HEK293T (cell line): ENCODE measurements around the gene UQCR11.

ENCODE experiments used
- CTCF ChIA-PET: fragments of 350-600 bp; formaldehyde crosslinking; extraction: SDS; loops from one replicate; lab custom pipeline; 2021; ENCODE audit warnings: antibody characterized with exemption, inconsistent platforms; lab: Yijun Ruan, JAX
- POLR2A ChIA-PET: fragments of 350-600 bp; formaldehyde crosslinking; extraction: SDS; loops from one replicate; lab custom pipeline; 2020; ENCODE audit warnings: antibody characterized with exemption, inconsistent platforms; lab: Yijun Ruan, JAX
- DNase-seq: peaks from one replicate; pipeline ENCODE4 v3.0.0; 2012; ENCODE audit warnings: mixed read lengths; ENCODE audit errors: extremely low spot score
- ARNT ChIP-seq: fragments of 450-650 bp; IDR thresholded peaks from 2 replicates; pipeline ENCODE4 v1.6.1; 2017; ENCODE audit warnings: mild to moderate bottlenecking
- BHLHE40 ChIP-seq: fragments of 450-650 bp; IDR thresholded peaks from 2 replicates; pipeline ENCODE4 v1.6.1; 2016; ENCODE audit warnings: mild to moderate bottlenecking, moderate library complexity, borderline replicate concordance
- CTBP1 ChIP-seq: fragments of 450-650 bp; IDR thresholded peaks from 2 replicates; pipeline ENCODE4 v1.6.1; 2016; ENCODE audit warnings: borderline replicate concordance
- ELF4 ChIP-seq: fragments of 450-650 bp; IDR thresholded peaks from 2 replicates; pipeline ENCODE4 v1.6.1; 2017; ENCODE audit warnings: antibody characterized with exemption
- FOXA1 ChIP-seq: fragments of 450-650 bp; IDR thresholded peaks from 2 replicates; pipeline ENCODE4 v1.6.1; 2016; ENCODE audit warnings: mild to moderate bottlenecking
- FOXK2 ChIP-seq: fragments of 450-650 bp; IDR thresholded peaks from 2 replicates; pipeline ENCODE4 v1.6.1; 2016; ENCODE audit warnings: mild to moderate bottlenecking
- FOXM1 ChIP-seq: fragments of 450-650 bp; IDR thresholded peaks from 2 replicates; pipeline ENCODE4 v1.6.1; 2017; ENCODE audit warnings: mild to moderate bottlenecking, borderline replicate concordance
- HDGF ChIP-seq: fragments of 450-650 bp; IDR thresholded peaks from 2 replicates; pipeline ENCODE4 v1.6.1; 2017; ENCODE audit warnings: antibody characterized with exemption, borderline replicate concordance
- L3MBTL2 ChIP-seq: fragments of 450-650 bp; conservative IDR thresholded peaks from 2 replicates; pipeline ENCODE4 v1.6.1; 2016; ENCODE audit warnings: mild to moderate bottlenecking
- LEF1 ChIP-seq: fragments of 450-650 bp; IDR thresholded peaks from 2 replicates; pipeline ENCODE4 v1.6.1; 2017; ENCODE audit warnings: mild to moderate bottlenecking, borderline replicate concordance
- NFRKB ChIP-seq: fragments of 450-650 bp; IDR thresholded peaks from 2 replicates; pipeline ENCODE4 v1.6.1; 2016; ENCODE audit warnings: mild to moderate bottlenecking, moderate library complexity
- SP1 ChIP-seq: fragments of 450-650 bp; IDR thresholded peaks from 2 replicates; pipeline ENCODE4 v1.6.1; 2017
- SUZ12 ChIP-seq: fragments of 450-650 bp; IDR thresholded peaks from 2 replicates; pipeline ENCODE4 v1.6.1; 2016; ENCODE audit warnings: mild to moderate bottlenecking
- TARDBP ChIP-seq: fragments of 450-650 bp; IDR thresholded peaks from 2 replicates; pipeline ENCODE4 v1.6.1; 2016
- ZNF384 ChIP-seq: fragments of 450-650 bp; IDR thresholded peaks from 2 replicates; pipeline ENCODE4 v1.6.1; 2016
- TF ChIP-seq, protein P1 (sequence below): fragments of 450-650 bp; IDR thresholded peaks from 2 replicates; pipeline ENCODE4 v1.6.1; 2016

The UQCR11 gene

GRCh38 chr19:1608359-1609102, 3.3 kb upstream of the UQCR11 start:
- DNase-seq, result no peak
- ChIA-PET POLR2A (no interaction called here), CTCF (no interaction called here)
- TF ChIP-seq FOXA1 (no peak), L3MBTL2 (no peak), TARDBP (no peak), CTBP1 (no peak), ZNF384 (no peak), FOXM1 (no peak), HDGF (no peak), LEF1 (no peak), SP1 (no peak), FOXK2 (no peak), SUZ12 (no peak)

DNA sequence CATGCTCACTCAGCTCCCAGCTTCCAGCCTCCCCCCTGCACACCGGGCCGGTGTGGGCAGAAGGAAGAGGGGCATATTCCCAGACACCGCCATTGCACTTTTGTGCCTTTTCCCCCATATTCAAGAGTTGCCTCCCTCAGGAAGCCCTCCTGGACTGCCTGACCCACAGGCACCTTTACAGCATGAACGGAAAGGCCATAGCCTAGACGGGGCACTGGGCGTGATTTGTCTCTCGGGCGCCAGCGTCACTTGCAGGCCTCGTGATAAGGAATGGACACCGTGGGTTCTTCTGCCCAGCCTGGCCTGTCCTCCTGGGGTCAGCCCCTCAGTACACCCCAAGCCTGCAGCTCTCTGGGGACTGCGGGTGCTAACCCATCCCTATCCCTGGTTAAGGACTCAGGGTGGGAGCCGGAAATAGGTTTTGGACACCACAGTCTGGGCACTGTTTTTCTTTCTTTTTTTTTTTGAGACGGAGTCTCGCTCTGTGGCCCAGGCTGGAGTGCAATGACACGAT, 933 bp upstream of the UQCR11 start:
- TF ChIP-seq L3MBTL2 (no peak), NFRKB (no peak), LEF1 (no peak), FOXA1 (no peak), CTBP1 (no peak)
- TF ChIP-seq, protein P1, sequence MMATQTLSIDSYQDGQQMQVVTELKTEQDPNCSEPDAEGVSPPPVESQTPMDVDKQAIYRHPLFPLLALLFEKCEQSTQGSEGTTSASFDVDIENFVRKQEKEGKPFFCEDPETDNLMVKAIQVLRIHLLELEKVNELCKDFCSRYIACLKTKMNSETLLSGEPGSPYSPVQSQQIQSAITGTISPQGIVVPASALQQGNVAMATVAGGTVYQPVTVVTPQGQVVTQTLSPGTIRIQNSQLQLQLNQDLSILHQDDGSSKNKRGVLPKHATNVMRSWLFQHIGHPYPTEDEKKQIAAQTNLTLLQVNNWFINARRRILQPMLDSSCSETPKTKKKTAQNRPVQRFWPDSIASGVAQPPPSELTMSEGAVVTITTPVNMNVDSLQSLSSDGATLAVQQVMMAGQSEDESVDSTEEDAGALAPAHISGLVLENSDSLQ, result no peak
- ChIA-PET CTCF (interaction anchor here (0.9 to 1.7 kb wide), 2 partner anchors 59 to 66 kb away, joined by 4 to 7 read pairs; no protein-coding TSS in a partner anchor), POLR2A (interaction anchor here (0.9 to 4.1 kb wide), 5 partner anchors 9 to 45 kb away, joined by 3 to 28 read pairs (median 5); partner anchors contain the start of gene MBD3)
- no peak for DNase-seq

GRCh38 chr19:1602091-1602707, 3.1 kb downstream of the UQCR11 start:
- POLR2A ChIA-PET, result interaction anchor here (1.3 kb wide), 1 partner anchor 9 kb away, joined by 5 read pairs; the partner anchor contains the start of gene MBD3
- DNase-seq, result no peak
- TF ChIP-seq SUZ12 (no peak), FOXK2 (no peak), BHLHE40 (no peak), TARDBP (no peak), FOXA1 (no peak), ZNF384 (no peak), L3MBTL2 (no peak), CTBP1 (no peak), ELF4 (no peak), ARNT (no peak), SP1 (no peak), FOXM1 (no peak), HDGF (no peak), NFRKB (no peak), LEF1 (no peak)
- TF ChIP-seq, protein P1, result no peak
- CTCF ChIA-PET, result interaction anchor here (0.6 kb wide), 1 partner anchor 8 kb away, joined by 3 read pairs; no protein-coding TSS in a partner anchor

DNA sequence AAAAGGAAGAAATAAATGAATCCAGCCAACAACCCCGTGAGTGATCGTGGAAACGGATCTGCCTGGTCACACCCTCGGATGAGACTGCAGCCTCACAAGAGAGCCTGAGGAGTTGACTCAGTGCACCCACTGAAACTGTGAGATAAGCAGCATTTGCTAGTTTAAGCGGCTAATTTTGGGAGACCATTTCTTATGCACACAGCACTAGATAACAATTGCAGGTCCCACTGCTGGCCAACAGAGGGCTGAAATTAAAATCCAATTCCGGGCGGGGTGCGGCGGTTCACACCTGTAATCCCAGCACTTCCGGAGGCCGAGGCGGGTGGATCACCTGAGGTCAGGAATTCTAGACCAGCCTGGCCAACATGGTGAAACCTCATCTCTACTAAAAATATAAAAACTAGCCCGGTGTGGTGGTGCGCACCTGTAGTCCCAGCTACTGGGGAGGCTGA, 3.6 kb downstream of the UQCR11 start:
- ChIA-PET CTCF (interaction anchor here (0.6 kb wide), 1 partner anchor 8 kb away, joined by 3 read pairs; no protein-coding TSS in a partner anchor), POLR2A (interaction anchor here (1.3 kb wide), 1 partner anchor 9 kb away, joined by 5 read pairs; the partner anchor contains the start of gene MBD3)
- TF ChIP-seq LEF1, result no peak
- no peak for TF ChIP-seq FOXK2
- no peak for TF ChIP-seq ELF4
- no peak for TF ChIP-seq FOXA1
- TF ChIP-seq BHLHE40, result no peak
- no peak for TF ChIP-seq HDGF
- no peak for TF ChIP-seq NFRKB
- no peak for TF ChIP-seq L3MBTL2
- no peak for TF ChIP-seq CTBP1
- DNase-seq, result no peak

DNA sequence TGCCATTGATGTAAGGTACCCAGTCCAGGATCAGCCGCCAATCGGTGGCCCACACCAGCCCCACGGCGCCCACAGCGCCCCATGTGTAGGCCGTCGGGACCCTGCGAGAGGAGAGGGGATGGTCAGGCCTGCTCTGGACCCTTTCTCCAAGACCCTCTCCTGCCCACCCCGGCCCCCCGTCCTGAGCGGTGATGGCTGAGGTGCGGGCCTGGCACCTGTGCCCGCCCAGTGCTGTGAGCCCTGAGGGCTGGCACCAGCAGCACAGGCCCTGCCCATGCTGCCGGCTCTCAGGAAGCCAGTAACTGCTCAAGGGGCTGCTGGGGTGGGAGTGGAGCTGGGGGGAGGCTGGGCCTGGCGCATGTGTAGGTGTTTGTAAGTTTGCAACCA, 5.8 kb downstream of the UQCR11 start:
- ChIA-PET POLR2A (no interaction called here), CTCF (no interaction called here)
- TF ChIP-seq SUZ12, result no peak
- TF ChIP-seq FOXK2, result no peak
- no peak for TF ChIP-seq SP1
- no peak for TF ChIP-seq NFRKB
- TF ChIP-seq FOXA1, result no peak
- no peak for TF ChIP-seq TARDBP
- TF ChIP-seq, protein P1, result no peak
- TF ChIP-seq ARNT, result no peak
- TF ChIP-seq ZNF384, result no peak
- TF ChIP-seq FOXM1, result no peak
- DNase-seq, result no peak
